Neuronal stem cell (in vitro differentiated cells): ENCODE measurements around the gene SPRR5.
A peak's percentile ranks its signal among the peaks of the same experiment; 100 is the strongest.

Source experiments
- DNase-seq: peaks from one replicate; pipeline ENCODE4 v3.0.0-alpha.2; 2013; ENCODE audit warnings: low spot score
- H2AFZ ChIP-seq: one replicate; pipeline ENCODE4 v1.6.1; 2013; ENCODE audit warnings: mild to moderate bottlenecking, low read length, inconsistent platforms
- H2AK5ac ChIP-seq: 2 replicates; pipeline ENCODE4 v1.6.1; 2013; ENCODE audit warnings: low read depth, mild to moderate bottlenecking, inconsistent platforms, low read length, moderate library complexity, mixed read lengths
- H2BK120ac ChIP-seq: 2 replicates; pipeline ENCODE4 v1.6.1; 2013; ENCODE audit warnings: low read depth, mild to moderate bottlenecking, inconsistent platforms, low read length, moderate library complexity, mixed read lengths
- H2BK12ac ChIP-seq: one replicate; pipeline ENCODE4 v1.6.1; 2013; ENCODE audit warnings: low read length, inconsistent platforms
- H2BK15ac ChIP-seq: 2 replicates; pipeline ENCODE4 v1.6.1; 2013; ENCODE audit warnings: mild to moderate bottlenecking, low read length, inconsistent platforms, mixed read lengths
- H2BK5ac ChIP-seq: one replicate; pipeline ENCODE4 v1.6.1; 2013; ENCODE audit warnings: inconsistent platforms, mild to moderate bottlenecking, low read length, moderate library complexity
- H3K14ac ChIP-seq: one replicate; pipeline ENCODE4 v1.6.1; 2013; ENCODE audit warnings: low read length, inconsistent platforms
- H3K18ac ChIP-seq: 2 replicates; pipeline ENCODE4 v1.6.1; 2013; ENCODE audit warnings: low read length, inconsistent platforms
- H3K23ac ChIP-seq: 2 replicates; pipeline ENCODE4 v1.6.1; 2013; ENCODE audit warnings: low read depth, mild to moderate bottlenecking, mixed read lengths, low read length, inconsistent platforms; ENCODE audit not compliant: poor library complexity
- H3K27ac ChIP-seq: replicated peaks from 3 replicates; pipeline ENCODE4 v1.5.1; 2013; ENCODE audit warnings: low read length, inconsistent platforms
- H3K27me3 ChIP-seq, 3 experiments: 2 replicates each; pipeline ENCODE4 v1.6.1; 2013; ENCODE audit warnings: low read length in 3 of 3, mild to moderate bottlenecking in 2 of 3, inconsistent platforms in 1 of 3, low read depth in 1 of 3, mixed read lengths in 1 of 3, moderate library complexity in 1 of 3; ENCODE audit not compliant: control insufficient read depth in 3 of 3, insufficient read depth in 3 of 3
- H3K36me3 ChIP-seq, 2 donors: replicated peaks in 1 of 2; 2 replicates each; pipeline ENCODE4 v1.6.1; 2013; ENCODE audit warnings: low read length in 2 of 2; ENCODE audit not compliant: control insufficient read depth in 2 of 2, insufficient read depth in 2 of 2
- H3K4ac ChIP-seq: 2 replicates; pipeline ENCODE4 v1.6.1; 2013; ENCODE audit warnings: inconsistent platforms, mild to moderate bottlenecking, low read length, moderate library complexity
- H3K4me1 ChIP-seq, 2 donors: 1 replicate in 1 of 2; 2 replicates in 1 of 2; pipeline ENCODE4 v1.6.1; 2013; ENCODE audit warnings: low read length in 2 of 2, low read depth in 1 of 2; ENCODE audit not compliant: control insufficient read depth in 2 of 2, insufficient read depth in 1 of 2
- H3K4me2 ChIP-seq: one replicate; pipeline ENCODE4 v1.6.1; 2013; ENCODE audit warnings: mild to moderate bottlenecking, low read length, inconsistent platforms; ENCODE audit not compliant: insufficient read depth, poor library complexity, severe bottlenecking
- H3K4me3 ChIP-seq, 2 donors: 2 replicates each; pipeline ENCODE4 v1.5.1; 2013; ENCODE audit warnings: low read length in 2 of 2, mild to moderate bottlenecking in 2 of 2, inconsistent platforms in 1 of 2, moderate library complexity in 1 of 2
- H3K79me1 ChIP-seq: one replicate; pipeline ENCODE4 v1.6.1; 2013; ENCODE audit warnings: low read depth, mild to moderate bottlenecking, inconsistent platforms, low read length, moderate library complexity
- H3K9ac ChIP-seq: one replicate; pipeline ENCODE4 v1.6.1; 2013; ENCODE audit warnings: mild to moderate bottlenecking, low read depth, low read length, inconsistent platforms; ENCODE audit not compliant: poor library complexity
- H3K9me3 ChIP-seq, 2 donors: replicated peaks in 1 of 2; 2 replicates each; pipeline versions ENCODE3 to v1.6.1; 2013; ENCODE audit warnings: low read length in 2 of 2, mild to moderate bottlenecking in 2 of 2, inconsistent platforms in 1 of 2, low read depth in 1 of 2, mixed read lengths in 1 of 2, moderate library complexity in 1 of 2; ENCODE audit not compliant: control insufficient read depth in 2 of 2, insufficient read depth in 1 of 2
- H4K8ac ChIP-seq: one replicate; pipeline ENCODE4 v1.6.1; 2013; ENCODE audit warnings: low read depth, mild to moderate bottlenecking, inconsistent platforms, low read length, moderate library complexity
- H4K91ac ChIP-seq: one replicate; pipeline ENCODE4 v1.6.1; 2013; ENCODE audit warnings: low read length, low read depth, mild to moderate bottlenecking, inconsistent platforms; ENCODE audit not compliant: poor library complexity
- WGBS, 2 donors: extraction: QIAGEN DNeasy Blood & Tissue Kit; methylation state at CpG; one replicate each; pipeline ENCODE4 v1.1.7; 2013; ENCODE audit warnings: missing lambda C conversion rate in 2 of 2, mixed read lengths in 1 of 2; ENCODE audit not compliant: insufficient read length in 2 of 2, insufficient replicate concordance in 1 of 2; ENCODE audit errors: extremely low coverage in 2 of 2; 5-methylcytosine and 5-hydroxymethylcytosine counted together

Gene SPRR5

GRCh38 chr1:152954436-152954835, 7.4 kb downstream of the SPRR5 start:
- Histone ChIP-seq H2BK15ac (no peak overlapping the region), H3K9ac (no peak overlapping the region), H4K91ac (no peak overlapping the region), H3K14ac (no peak overlapping the region), H3K36me3 (no peaks in the 10 kb centered on the region), H2BK120ac (no peak overlapping the region), H3K27me3 (no peaks in the 10 kb centered on the region), H3K27ac (no peak overlapping the region), H3K9me3 (peaks cover 0 to 1% of the 10 kb centered on the region in 2 donors), H3K4me3 (no peak overlapping the region), H2AK5ac (no peak overlapping the region), H2BK5ac (no peak overlapping the region), H3K4ac (no peak overlapping the region), H2BK12ac (no peak overlapping the region), H3K79me1 (no peaks in the 10 kb centered on the region), H3K23ac (no peak overlapping the region), H2AFZ (no peak overlapping the region), H3K4me2 (no peak overlapping the region), H3K4me1 (no peaks in the 10 kb centered on the region), H3K18ac (no peak overlapping the region), H4K8ac (no peak overlapping the region)
- DNase-seq, result no peak
- no CpG with 5 or more reads among the region's 6 CpGs for WGBS, 2 donors

- Histone ChIP-seq H2AK5ac (no peak overlapping the region), H3K4me1 (no peaks in the 10 kb centered on the region), H3K9me3 (peaks cover 0 to 1% of the 10 kb centered on the region in 2 donors), H2BK12ac (no peak overlapping the region), H3K23ac (no peak overlapping the region), H3K9ac (no peak overlapping the region), H3K27ac (no peak overlapping the region), H3K4me3 (no peak overlapping the region), H3K4me2 (no peak overlapping the region), H3K18ac (no peak overlapping the region), H3K36me3 (no peaks in the 10 kb centered on the region), H4K91ac (no peak overlapping the region), H2BK15ac (no peak overlapping the region), H3K14ac (no peak overlapping the region), H2AFZ (no peak overlapping the region), H2BK120ac (no peak overlapping the region), H3K27me3 (no peaks in the 10 kb centered on the region), H3K79me1 (no peaks in the 10 kb centered on the region), H4K8ac (no peak overlapping the region), H3K4ac (no peak overlapping the region), H2BK5ac (no peak overlapping the region)
- DNase-seq, result no peak
- no CpG with 5 or more reads among the region's 3 CpGs for WGBS, 2 donors
Observed at GRCh38 chr1:152957561-152957960, 10.6 kb downstream of the SPRR5 start.

GRCh38 chr1:152959273-152959672, 12.3 kb downstream of the SPRR5 start:
- H3K27me3 ChIP-seq, result no peaks in the 10 kb centered on the region
- H3K4ac ChIP-seq, result no peak overlapping the region
- no peak overlapping the region for H3K4me2 ChIP-seq
- no peak overlapping the region for H4K8ac ChIP-seq
- H3K9me3 ChIP-seq, result no peaks in the 10 kb centered on the region
- H3K14ac ChIP-seq, result no peak overlapping the region
- no peak overlapping the region for H2BK5ac ChIP-seq
- no CpG with 5 or more reads among the region's 3 CpGs for WGBS, 2 donors
- H2AFZ ChIP-seq, result no peak overlapping the region
- DNase-seq, result no peak
- H3K4me1 ChIP-seq, result no peaks in the 10 kb centered on the region
- H3K27ac ChIP-seq, result no peak overlapping the region
- H2AK5ac ChIP-seq, result no peak overlapping the region
- H4K91ac ChIP-seq, result no peak overlapping the region
- H3K36me3 ChIP-seq, result no peaks in the 10 kb centered on the region
- no peaks in the 10 kb centered on the region for H3K79me1 ChIP-seq
- H2BK120ac ChIP-seq, result no peak overlapping the region
- no peak overlapping the region for H3K9ac ChIP-seq
- H3K23ac ChIP-seq, result no peak overlapping the region
- H2BK15ac ChIP-seq, result no peak overlapping the region
- H2BK12ac ChIP-seq, result no peak overlapping the region
- no peak overlapping the region for H3K4me3 ChIP-seq
- no peak overlapping the region for H3K18ac ChIP-seq

GRCh38 chr1:152959801-152960451, 12.9 kb downstream of the SPRR5 start:
- H3K9ac ChIP-seq, result peak overlapping the region; percentile 27
- H2BK12ac ChIP-seq, result no peak overlapping the region
- H2BK5ac ChIP-seq, result no peak overlapping the region
- H3K4me3 ChIP-seq, result no peak overlapping the region
- no peaks in the 10 kb centered on the region for H3K27me3 ChIP-seq
- no peaks in the 10 kb centered on the region for H3K9me3 ChIP-seq
- H3K14ac ChIP-seq, result no peak overlapping the region
- no peak overlapping the region for H3K23ac ChIP-seq
- no peak overlapping the region for H3K4me2 ChIP-seq
- no peaks in the 10 kb centered on the region for H3K36me3 ChIP-seq
- no CpG with 5 or more reads among the region's 10 CpGs for WGBS, 2 donors
- H3K18ac ChIP-seq, result no peak overlapping the region
- H4K8ac ChIP-seq, result no peak overlapping the region
- no peak overlapping the region for H2AFZ ChIP-seq
- no peak overlapping the region for H2AK5ac ChIP-seq
- H4K91ac ChIP-seq, result peak overlapping the region; percentile 20
- no peak overlapping the region for H3K27ac ChIP-seq
- DNase-seq, result no peak
- no peak overlapping the region for H2BK15ac ChIP-seq
- no peaks in the 10 kb centered on the region for H3K79me1 ChIP-seq
- no peak overlapping the region for H3K4ac ChIP-seq
- H2BK120ac ChIP-seq, result no peak overlapping the region
- H3K4me1 ChIP-seq, result no peaks in the 10 kb centered on the region
